ENCODE data around the gene CMTM1.

DNA sequence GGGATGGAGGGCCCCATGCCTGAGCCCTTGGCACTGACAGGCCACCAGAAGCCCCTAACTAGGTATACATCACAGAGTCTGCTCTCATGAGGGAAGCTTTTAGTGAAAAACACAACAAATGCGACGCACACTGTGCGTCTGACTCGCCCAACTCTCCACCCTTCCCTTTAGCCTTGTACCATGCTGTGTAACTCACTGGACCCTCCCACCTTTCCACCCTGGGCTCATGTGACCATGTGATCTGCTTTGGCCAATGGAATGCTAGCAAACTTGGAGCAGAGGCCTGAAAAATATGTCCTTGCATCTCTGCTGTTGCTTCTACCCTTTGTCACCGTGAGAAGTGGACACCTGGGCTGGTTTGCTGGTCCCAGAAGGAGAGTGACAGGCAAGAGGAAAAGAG is 37.9 kb upstream of the CMTM1 start:
- TF ChIP-seq EZH2 (IDR thresholded peaks at IDR 0.05; ENCODE audit: low read depth), result no peak
- TF ChIP-seq, protein P1, sequence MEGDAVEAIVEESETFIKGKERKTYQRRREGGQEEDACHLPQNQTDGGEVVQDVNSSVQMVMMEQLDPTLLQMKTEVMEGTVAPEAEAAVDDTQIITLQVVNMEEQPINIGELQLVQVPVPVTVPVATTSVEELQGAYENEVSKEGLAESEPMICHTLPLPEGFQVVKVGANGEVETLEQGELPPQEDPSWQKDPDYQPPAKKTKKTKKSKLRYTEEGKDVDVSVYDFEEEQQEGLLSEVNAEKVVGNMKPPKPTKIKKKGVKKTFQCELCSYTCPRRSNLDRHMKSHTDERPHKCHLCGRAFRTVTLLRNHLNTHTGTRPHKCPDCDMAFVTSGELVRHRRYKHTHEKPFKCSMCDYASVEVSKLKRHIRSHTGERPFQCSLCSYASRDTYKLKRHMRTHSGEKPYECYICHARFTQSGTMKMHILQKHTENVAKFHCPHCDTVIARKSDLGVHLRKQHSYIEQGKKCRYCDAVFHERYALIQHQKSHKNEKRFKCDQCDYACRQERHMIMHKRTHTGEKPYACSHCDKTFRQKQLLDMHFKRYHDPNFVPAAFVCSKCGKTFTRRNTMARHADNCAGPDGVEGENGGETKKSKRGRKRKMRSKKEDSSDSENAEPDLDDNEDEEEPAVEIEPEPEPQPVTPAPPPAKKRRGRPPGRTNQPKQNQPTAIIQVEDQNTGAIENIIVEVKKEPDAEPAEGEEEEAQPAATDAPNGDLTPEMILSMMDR (conservative IDR thresholded peaks at IDR 0.05), result no peak
